SU-DHL-6 (cell line): ENCODE results near the gene SYS1.

ENCODE experiments used
- EZH2phosphoT487 ChIP-seq: fragments of 200-600 bp; sonication (generic), shearing (Covaris generic); conservative IDR thresholded peaks from 2 replicates; pipeline ENCODE4 v1.6.1; 2018; ENCODE audit warnings: mild to moderate bottlenecking, antibody characterized with exemption, low read length, moderate library complexity, mixed read lengths
- TF ChIP-seq, protein P1 (sequence below): fragments of 200-600 bp; sonication (generic); IDR thresholded peaks from one replicate; pipeline ENCODE4 v1.5.1; 2017; ENCODE audit warnings: antibody characterized with exemption, mild to moderate bottlenecking, low read length, moderate library complexity; ENCODE audit not compliant: insufficient read depth, poor library complexity, severe bottlenecking

DNA sequence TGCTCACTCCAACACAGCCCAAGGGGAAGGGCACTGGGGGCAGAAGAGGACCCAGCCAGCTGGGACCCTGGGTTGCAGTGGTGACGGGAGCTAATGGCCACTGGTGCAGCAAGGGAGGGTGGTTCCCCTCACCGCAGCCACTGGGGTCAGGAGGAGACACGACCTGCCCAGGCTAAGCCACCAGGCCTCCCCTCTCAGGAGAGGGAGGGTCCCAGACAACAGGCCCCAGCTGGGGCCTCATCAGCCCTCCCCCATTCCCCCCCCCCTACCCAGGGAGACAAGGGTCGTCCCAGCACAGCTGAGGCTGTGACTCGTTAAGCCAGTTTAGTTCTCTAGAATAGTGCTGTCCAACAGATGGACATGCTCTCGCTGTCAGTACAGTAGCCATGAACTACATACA is 37.6 kb upstream of the SYS1 start:
- TF ChIP-seq, protein P1, sequence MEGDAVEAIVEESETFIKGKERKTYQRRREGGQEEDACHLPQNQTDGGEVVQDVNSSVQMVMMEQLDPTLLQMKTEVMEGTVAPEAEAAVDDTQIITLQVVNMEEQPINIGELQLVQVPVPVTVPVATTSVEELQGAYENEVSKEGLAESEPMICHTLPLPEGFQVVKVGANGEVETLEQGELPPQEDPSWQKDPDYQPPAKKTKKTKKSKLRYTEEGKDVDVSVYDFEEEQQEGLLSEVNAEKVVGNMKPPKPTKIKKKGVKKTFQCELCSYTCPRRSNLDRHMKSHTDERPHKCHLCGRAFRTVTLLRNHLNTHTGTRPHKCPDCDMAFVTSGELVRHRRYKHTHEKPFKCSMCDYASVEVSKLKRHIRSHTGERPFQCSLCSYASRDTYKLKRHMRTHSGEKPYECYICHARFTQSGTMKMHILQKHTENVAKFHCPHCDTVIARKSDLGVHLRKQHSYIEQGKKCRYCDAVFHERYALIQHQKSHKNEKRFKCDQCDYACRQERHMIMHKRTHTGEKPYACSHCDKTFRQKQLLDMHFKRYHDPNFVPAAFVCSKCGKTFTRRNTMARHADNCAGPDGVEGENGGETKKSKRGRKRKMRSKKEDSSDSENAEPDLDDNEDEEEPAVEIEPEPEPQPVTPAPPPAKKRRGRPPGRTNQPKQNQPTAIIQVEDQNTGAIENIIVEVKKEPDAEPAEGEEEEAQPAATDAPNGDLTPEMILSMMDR: no peak
- no peak for TF ChIP-seq EZH2phosphoT487
